ENCODE data around the gene GLS.

GLS gene

DNA sequence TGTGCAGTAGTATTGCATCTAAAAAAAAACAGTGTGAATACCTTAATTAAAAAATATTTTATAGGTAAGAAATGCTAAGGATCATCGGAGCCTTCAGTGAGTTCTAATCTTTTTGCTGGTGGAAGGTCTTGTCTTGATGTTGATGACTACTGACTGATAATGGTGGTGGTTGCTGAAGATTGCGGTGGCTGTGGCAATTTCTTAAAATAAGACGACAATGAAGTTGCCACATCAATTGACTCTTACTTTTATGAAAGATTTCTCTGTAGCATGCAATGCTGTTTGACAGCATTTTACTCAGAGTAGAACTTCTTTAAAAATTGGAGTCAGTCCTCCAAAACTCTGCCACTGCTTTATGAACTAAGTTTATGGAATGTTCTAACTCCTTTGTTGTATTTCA, 36.2 kb downstream of the GLS start:
- no peak for TF ChIP-seq EP300 (IDR thresholded peaks at IDR 0.05; ENCODE audit: borderline replicate concordance)

DNA sequence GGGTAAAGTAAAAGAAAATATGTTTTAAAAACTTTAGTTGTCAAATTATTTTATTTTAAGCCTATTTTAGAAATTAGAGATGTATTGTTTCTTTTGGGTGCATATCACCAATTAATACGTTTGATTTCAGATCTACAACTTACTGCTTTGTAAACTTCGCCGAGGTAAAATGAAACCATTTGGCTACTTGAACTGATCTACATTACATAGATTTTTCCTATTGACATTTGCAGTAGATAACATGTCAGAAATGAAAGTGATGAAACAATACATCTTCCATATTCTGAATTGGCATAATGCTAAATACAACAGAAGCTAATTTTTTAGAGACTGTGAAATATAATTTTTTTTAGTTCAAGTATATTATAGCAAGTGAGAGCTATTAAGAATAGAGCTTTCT, 39.5 kb downstream of the GLS start:
- TF ChIP-seq CREB1 (IDR thresholded peaks at IDR 0.05; ENCODE audit: low read depth) (no peak), TAF1 (IDR thresholded peaks at IDR 0.05; ENCODE audit: low read depth) (no peak), ZBTB7A (IDR thresholded peaks at IDR 0.05; ENCODE audit: low read depth) (no peak), CEBPB (IDR thresholded peaks at IDR 0.05) (no peak)

DNA sequence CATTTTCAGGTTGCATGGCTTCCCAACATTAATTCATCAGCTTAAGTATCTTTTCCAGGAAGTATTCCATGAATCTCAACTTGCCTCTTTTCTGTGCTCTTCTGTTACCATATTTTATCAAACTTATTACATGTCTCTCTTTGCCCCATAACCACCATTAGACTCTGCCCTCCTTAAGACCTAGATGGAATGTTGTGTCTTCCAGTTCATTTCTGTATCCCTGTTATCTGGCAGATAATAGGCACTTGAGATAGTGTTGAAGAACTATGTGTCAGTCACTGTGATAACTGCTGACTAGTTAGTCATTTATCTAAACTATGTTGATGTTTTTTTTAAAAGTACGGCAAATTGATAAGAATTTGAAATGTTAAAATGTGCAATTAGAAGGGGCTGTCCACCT, 41.8 kb downstream of the GLS start:
- no peak for TF ChIP-seq YY1 (IDR thresholded peaks at IDR 0.05; ENCODE audit: low read depth)
- no peak for TF ChIP-seq RAD21 (IDR thresholded peaks at IDR 0.05; ENCODE audit: low read depth)
- TF ChIP-seq NFIC (IDR thresholded peaks at IDR 0.05): no peak
- no peak for TF ChIP-seq EP300 (IDR thresholded peaks at IDR 0.05; ENCODE audit: borderline replicate concordance)
- no peak for TF ChIP-seq CREB1 (IDR thresholded peaks at IDR 0.05; ENCODE audit: low read depth)
- TF ChIP-seq FOXM1 (IDR thresholded peaks at IDR 0.05; ENCODE audit: borderline replicate concordance, low read depth): no peak
- no peak for TF ChIP-seq ZBTB7A (IDR thresholded peaks at IDR 0.05; ENCODE audit: low read depth)
- TF ChIP-seq TCF12 (IDR thresholded peaks at IDR 0.05; ENCODE audit: low read depth): no peak
- TF ChIP-seq CEBPB (IDR thresholded peaks at IDR 0.05): no peak
- no peak for TF ChIP-seq TEAD4 (IDR thresholded peaks at IDR 0.05)
- no peak for TF ChIP-seq EGR1 (IDR thresholded peaks at IDR 0.05)
- TF ChIP-seq, protein P1, sequence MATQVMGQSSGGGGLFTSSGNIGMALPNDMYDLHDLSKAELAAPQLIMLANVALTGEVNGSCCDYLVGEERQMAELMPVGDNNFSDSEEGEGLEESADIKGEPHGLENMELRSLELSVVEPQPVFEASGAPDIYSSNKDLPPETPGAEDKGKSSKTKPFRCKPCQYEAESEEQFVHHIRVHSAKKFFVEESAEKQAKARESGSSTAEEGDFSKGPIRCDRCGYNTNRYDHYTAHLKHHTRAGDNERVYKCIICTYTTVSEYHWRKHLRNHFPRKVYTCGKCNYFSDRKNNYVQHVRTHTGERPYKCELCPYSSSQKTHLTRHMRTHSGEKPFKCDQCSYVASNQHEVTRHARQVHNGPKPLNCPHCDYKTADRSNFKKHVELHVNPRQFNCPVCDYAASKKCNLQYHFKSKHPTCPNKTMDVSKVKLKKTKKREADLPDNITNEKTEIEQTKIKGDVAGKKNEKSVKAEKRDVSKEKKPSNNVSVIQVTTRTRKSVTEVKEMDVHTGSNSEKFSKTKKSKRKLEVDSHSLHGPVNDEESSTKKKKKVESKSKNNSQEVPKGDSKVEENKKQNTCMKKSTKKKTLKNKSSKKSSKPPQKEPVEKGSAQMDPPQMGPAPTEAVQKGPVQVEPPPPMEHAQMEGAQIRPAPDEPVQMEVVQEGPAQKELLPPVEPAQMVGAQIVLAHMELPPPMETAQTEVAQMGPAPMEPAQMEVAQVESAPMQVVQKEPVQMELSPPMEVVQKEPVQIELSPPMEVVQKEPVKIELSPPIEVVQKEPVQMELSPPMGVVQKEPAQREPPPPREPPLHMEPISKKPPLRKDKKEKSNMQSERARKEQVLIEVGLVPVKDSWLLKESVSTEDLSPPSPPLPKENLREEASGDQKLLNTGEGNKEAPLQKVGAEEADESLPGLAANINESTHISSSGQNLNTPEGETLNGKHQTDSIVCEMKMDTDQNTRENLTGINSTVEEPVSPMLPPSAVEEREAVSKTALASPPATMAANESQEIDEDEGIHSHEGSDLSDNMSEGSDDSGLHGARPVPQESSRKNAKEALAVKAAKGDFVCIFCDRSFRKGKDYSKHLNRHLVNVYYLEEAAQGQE (IDR thresholded peaks at IDR 0.05; ENCODE audit: low read depth): no peak
- TF ChIP-seq, protein P2, sequence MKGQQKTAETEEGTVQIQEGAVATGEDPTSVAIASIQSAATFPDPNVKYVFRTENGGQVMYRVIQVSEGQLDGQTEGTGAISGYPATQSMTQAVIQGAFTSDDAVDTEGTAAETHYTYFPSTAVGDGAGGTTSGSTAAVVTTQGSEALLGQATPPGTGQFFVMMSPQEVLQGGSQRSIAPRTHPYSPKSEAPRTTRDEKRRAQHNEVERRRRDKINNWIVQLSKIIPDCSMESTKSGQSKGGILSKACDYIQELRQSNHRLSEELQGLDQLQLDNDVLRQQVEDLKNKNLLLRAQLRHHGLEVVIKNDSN (IDR thresholded peaks at IDR 0.05): no peak
- TF ChIP-seq TAF1 (IDR thresholded peaks at IDR 0.05; ENCODE audit: low read depth): no peak
- TF ChIP-seq, protein P3, sequence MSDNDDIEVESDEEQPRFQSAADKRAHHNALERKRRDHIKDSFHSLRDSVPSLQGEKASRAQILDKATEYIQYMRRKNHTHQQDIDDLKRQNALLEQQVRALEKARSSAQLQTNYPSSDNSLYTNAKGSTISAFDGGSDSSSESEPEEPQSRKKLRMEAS (IDR thresholded peaks at IDR 0.05): no peak

DNA sequence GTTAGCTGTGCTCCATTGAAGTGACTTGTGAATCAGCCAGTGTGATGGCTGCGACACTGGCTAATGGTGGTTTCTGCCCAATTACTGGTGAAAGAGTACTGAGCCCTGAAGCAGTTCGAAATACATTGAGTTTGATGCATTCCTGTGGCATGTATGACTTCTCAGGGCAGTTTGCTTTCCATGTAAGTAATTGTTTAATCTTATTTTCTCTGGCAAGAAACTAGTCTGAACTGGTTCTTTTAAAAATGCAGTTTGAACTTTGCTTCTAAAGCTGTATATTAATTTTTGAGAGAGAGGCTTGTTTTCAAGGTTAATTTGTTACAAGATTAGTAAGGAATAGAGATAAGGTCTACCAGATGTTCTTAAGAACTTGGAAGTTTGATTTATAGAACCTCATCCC, 46.7 kb downstream of the GLS start:
- TF ChIP-seq, protein P1 (IDR thresholded peaks at IDR 0.05; ENCODE audit: low read depth): no peak
- TF ChIP-seq, protein P3 (IDR thresholded peaks at IDR 0.05): no peak
- TF ChIP-seq CREB1 (IDR thresholded peaks at IDR 0.05; ENCODE audit: low read depth) (no peak), RAD21 (IDR thresholded peaks at IDR 0.05; ENCODE audit: low read depth) (no peak), EP300 (IDR thresholded peaks at IDR 0.05; ENCODE audit: borderline replicate concordance) (no peak), TEAD4 (IDR thresholded peaks at IDR 0.05) (no peak), FOXM1 (IDR thresholded peaks at IDR 0.05; ENCODE audit: borderline replicate concordance, low read depth) (no peak), YY1 (IDR thresholded peaks at IDR 0.05; ENCODE audit: low read depth) (no peak), NFIC (IDR thresholded peaks at IDR 0.05) (no peak), CEBPB (IDR thresholded peaks at IDR 0.05) (no peak), EGR1 (IDR thresholded peaks at IDR 0.05) (no peak), ZBTB7A (IDR thresholded peaks at IDR 0.05; ENCODE audit: low read depth) (no peak), TCF12 (IDR thresholded peaks at IDR 0.05; ENCODE audit: low read depth) (no peak)
- TF ChIP-seq, protein P2 (IDR thresholded peaks at IDR 0.05): no peak

DNA sequence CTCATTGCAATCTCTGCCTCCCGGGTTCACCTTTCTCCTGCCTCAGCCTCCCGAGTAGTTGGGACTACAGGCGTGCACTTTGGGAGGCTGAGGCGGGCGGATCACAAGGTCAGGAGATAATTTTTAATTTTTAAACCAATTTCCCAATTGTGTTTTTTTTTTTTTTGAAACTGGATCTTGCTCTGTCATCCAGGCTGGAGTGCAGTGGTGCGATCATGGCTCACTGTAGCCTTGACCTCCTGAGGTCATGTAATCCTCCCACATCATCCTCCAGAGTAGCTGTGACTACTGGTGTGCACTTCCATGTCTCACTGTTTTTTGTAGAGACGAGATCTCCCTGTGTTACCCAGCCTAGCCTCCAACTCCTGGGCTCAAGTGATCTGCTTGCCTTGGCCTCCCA, 49.3 kb downstream of the GLS start:
- TF ChIP-seq, protein P3 (IDR thresholded peaks at IDR 0.05): no peak
- TF ChIP-seq RAD21 (IDR thresholded peaks at IDR 0.05; ENCODE audit: low read depth) (no peak), CEBPB (IDR thresholded peaks at IDR 0.05) (no peak)

DNA sequence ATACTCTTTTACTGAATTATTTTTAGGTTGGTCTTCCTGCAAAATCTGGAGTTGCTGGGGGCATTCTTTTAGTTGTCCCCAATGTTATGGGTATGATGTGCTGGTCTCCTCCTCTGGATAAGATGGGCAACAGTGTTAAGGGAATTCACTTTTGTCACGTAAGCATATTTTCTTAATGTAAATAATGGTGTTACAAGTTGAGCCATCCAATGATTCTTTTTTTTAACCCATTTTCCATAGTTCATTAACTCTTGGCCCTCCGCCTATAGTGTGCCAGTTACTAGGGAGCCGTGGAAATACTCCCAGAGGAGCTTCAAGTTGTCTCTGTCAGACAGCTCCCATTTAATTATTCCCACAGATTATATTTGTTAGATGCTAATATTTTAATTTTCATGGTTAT, 49.8 kb downstream of the GLS start:
- TF ChIP-seq CEBPB (IDR thresholded peaks at IDR 0.05): no peak
- TF ChIP-seq TEAD4 (IDR thresholded peaks at IDR 0.05): 0 out of 2 replicates have a peak, but pooled peaks have one; percentile 10
- peak; percentile 55 for TF ChIP-seq NFIC (IDR thresholded peaks at IDR 0.05)
- no peak for TF ChIP-seq TCF12 (IDR thresholded peaks at IDR 0.05; ENCODE audit: low read depth)

DNA sequence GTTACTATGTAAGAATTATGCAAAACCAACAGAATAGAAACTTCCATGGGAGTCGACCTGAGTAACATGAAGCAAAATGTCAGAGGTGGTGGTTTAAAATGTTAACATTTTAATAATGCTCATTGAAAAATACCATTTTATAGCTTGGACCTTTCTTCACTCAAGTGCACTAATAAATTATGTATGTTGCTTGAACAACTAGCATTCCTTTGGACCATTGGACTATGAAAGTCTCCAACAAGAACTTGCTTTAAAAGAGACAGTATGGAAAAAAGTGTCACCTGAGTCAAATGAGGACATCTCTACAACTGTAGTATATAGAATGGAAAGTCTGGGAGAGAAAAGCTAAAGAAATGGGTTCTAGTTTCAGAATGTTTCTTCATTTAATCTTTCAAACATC, 51.9 kb downstream of the GLS start:
- TF ChIP-seq TCF12 (IDR thresholded peaks at IDR 0.05; ENCODE audit: low read depth) (0 out of 2 replicates have a peak, but pooled peaks have one; percentile 21), TEAD4 (IDR thresholded peaks at IDR 0.05) (peak; percentile 62; the same call in 1 of the 2 replicates), NFIC (IDR thresholded peaks at IDR 0.05) (peak; percentile 17; the same call in 1 of the 2 replicates), EP300 (IDR thresholded peaks at IDR 0.05; ENCODE audit: borderline replicate concordance) (peak; percentile 47; the same call in 1 of the 2 replicates), TAF1 (IDR thresholded peaks at IDR 0.05; ENCODE audit: low read depth) (no peak), ZBTB7A (IDR thresholded peaks at IDR 0.05; ENCODE audit: low read depth) (no peak), CEBPB (IDR thresholded peaks at IDR 0.05) (no peak), EGR1 (IDR thresholded peaks at IDR 0.05) (no peak)
- TF ChIP-seq, protein P2 (IDR thresholded peaks at IDR 0.05): no peak
- TF ChIP-seq, protein P3 (IDR thresholded peaks at IDR 0.05): no peak

All from Ishikawa (cell line).